ENCODE measurements around the gene LINC01488. TPM values are rescaled to one million over a fixed set of nuclear protein-coding genes. Genes with fewer than 3 reads are reported as not detected.

LINC01488 gene
- total RNA-seq, 1 experiment from 2014 or later = not detected

- no peaks in the 10 kb centered on the region for H3K4me1 ChIP-seq (replicated peaks; ENCODE audit: insufficient read depth)
- H3K27me3 ChIP-seq (ENCODE audit: insufficient read depth, low read depth) = peaks cover 20% of the 10 kb centered on the region
- no peaks in the 10 kb centered on the region for H3K9me3 ChIP-seq (ENCODE audit: insufficient read depth, low read depth)
- DNase-seq = no peak
- H3K79me2 ChIP-seq (ENCODE audit: low read depth) = no peaks in the 10 kb centered on the region
- no peaks in the 10 kb centered on the region for H4K20me1 ChIP-seq (ENCODE audit: insufficient read depth)
- no peak for TF ChIP-seq EZH2 (IDR thresholded peaks at IDR 0.05; ENCODE audit: low read depth)
- no TSS peak for BruUV-seq (replicated peaks)
- no peaks in the 10 kb centered on the region for H3F3A ChIP-seq (ENCODE audit: insufficient read depth, low read depth)
- H3K9me2 ChIP-seq (ENCODE audit: insufficient read depth) = no peaks in the 10 kb centered on the region
- intact Hi-C loops (cut with micrococcal nuclease; ENCODE audit: unreplicated experiment) = no loop called here
- ChIA-PET CTCF (no interaction called here), POLR2A (ENCODE audit: unreplicated experiment) (no interaction called here)
- H3K27ac ChIP-seq = no peak overlapping the region
- no peaks in the 10 kb centered on the region for H3K36me3 ChIP-seq (ENCODE audit: low read depth)
- H2AFZ ChIP-seq = no peak overlapping the region
- H3K4me2 ChIP-seq = no peak overlapping the region
- no peak overlapping the region for H3K4me3 ChIP-seq
Measured at GRCh38 chr11:69488543-69488940, 7.1 kb downstream of the LINC01488 start.

- no TSS peak for BruUV-seq (replicated peaks)
- ChIA-PET CTCF (no interaction called here), POLR2A (ENCODE audit: unreplicated experiment) (no interaction called here)
- intact Hi-C loops (cut with micrococcal nuclease; ENCODE audit: unreplicated experiment) = no loop called here
- TF ChIP-seq EZH2 (IDR thresholded peaks at IDR 0.05; ENCODE audit: low read depth) (no peak), CTCF (conservative IDR thresholded peaks at IDR 0.05) (no peak)
- Histone ChIP-seq H3K4me3 (no peak overlapping the region), H3K4me2 (no peak overlapping the region), H3K79me2 (ENCODE audit: low read depth) (no peaks in the 10 kb centered on the region), H4K20me1 (ENCODE audit: insufficient read depth) (no peaks in the 10 kb centered on the region), H3K27ac (no peak overlapping the region), H3K9me3 (ENCODE audit: insufficient read depth, low read depth) (no peaks in the 10 kb centered on the region), H3K36me3 (ENCODE audit: low read depth) (no peaks in the 10 kb centered on the region), H3K4me1 (replicated peaks; ENCODE audit: insufficient read depth) (no peaks in the 10 kb centered on the region), H3F3A (ENCODE audit: insufficient read depth, low read depth) (no peaks in the 10 kb centered on the region), H2AFZ (no peak overlapping the region), H3K27me3 (ENCODE audit: insufficient read depth, low read depth) (peaks cover 20% of the 10 kb centered on the region), H3K9me2 (ENCODE audit: insufficient read depth) (no peaks in the 10 kb centered on the region)
- DNase-seq = no peak
Measured at GRCh38 chr11:69489031-69489745, 7.7 kb downstream of the LINC01488 start.

GRCh38 chr11:69489746-69490365 lies 8.4 kb downstream of the LINC01488 start:
- Histone ChIP-seq H4K20me1 (ENCODE audit: insufficient read depth) (no peaks in the 10 kb centered on the region), H3K4me1 (replicated peaks; ENCODE audit: insufficient read depth) (no peaks in the 10 kb centered on the region), H3F3A (ENCODE audit: insufficient read depth, low read depth) (no peaks in the 10 kb centered on the region), H3K27me3 (ENCODE audit: insufficient read depth, low read depth) (peaks cover 20% of the 10 kb centered on the region), H3K4me2 (no peak overlapping the region), H3K4me3 (no peak overlapping the region), H3K36me3 (ENCODE audit: low read depth) (no peaks in the 10 kb centered on the region), H3K27ac (no peak overlapping the region), H3K9me3 (ENCODE audit: insufficient read depth, low read depth) (no peaks in the 10 kb centered on the region), H3K9me2 (ENCODE audit: insufficient read depth) (no peaks in the 10 kb centered on the region), H2AFZ (no peak overlapping the region), H3K79me2 (ENCODE audit: low read depth) (no peaks in the 10 kb centered on the region)
- POLR2A ChIA-PET (ENCODE audit: unreplicated experiment) = no interaction called here
- CTCF ChIA-PET = no interaction called here
- TF ChIP-seq EZH2 (IDR thresholded peaks at IDR 0.05; ENCODE audit: low read depth) = no peak
- TF ChIP-seq CTCF (conservative IDR thresholded peaks at IDR 0.05) = no peak
- intact Hi-C loops (cut with micrococcal nuclease; ENCODE audit: unreplicated experiment) = no loop called here
- no peak for DNase-seq
- no TSS peak for BruUV-seq (replicated peaks)

Data from PC-9 (cell line).